ENCODE results near the gene RSRC1.
"Not testable (repeated sequence)": the region's sequence is repeated elsewhere in the genome, so short reads cannot be mapped to it uniquely, and the experiment has no call there.

The RSRC1 gene

GRCh38 chr3:158120330-158120729 is 10.4 kb downstream of the RSRC1 start:
- no peak overlapping the region for H3K9ac ChIP-seq (ENCODE audit: low read length)
- H3K27ac ChIP-seq (ENCODE audit: low read depth, low read length, poor library complexity, severe bottlenecking): no peak overlapping the region
- H3K4me3 ChIP-seq (ENCODE audit: low read depth, low read length, poor library complexity, severe bottlenecking): no peak overlapping the region
- H3K9me3 ChIP-seq (ENCODE audit: low read length): no peaks in the 10 kb centered on the region
- H3K9me2 ChIP-seq (ENCODE audit: low read depth, low read length): no peaks in the 10 kb centered on the region
- H3K4me1 ChIP-seq (ENCODE audit: insufficient read depth, low read length, severe bottlenecking): peaks cover 16% of the 10 kb centered on the region
- peaks cover 53% of the 10 kb centered on the region for H3K79me2 ChIP-seq (ENCODE audit: insufficient read depth, low read length)
- no peaks in the 10 kb centered on the region for H4K20me1 ChIP-seq (ENCODE audit: insufficient read depth, low read length)
- H3K27me3 ChIP-seq (ENCODE audit: insufficient read depth, low read length): no peaks in the 10 kb centered on the region
- H2AFZ ChIP-seq (ENCODE audit: low read length): no peak overlapping the region
- H3K36me3 ChIP-seq (ENCODE audit: insufficient read depth, low read length): peaks cover 27% of the 10 kb centered on the region
- H3F3A ChIP-seq (ENCODE audit: insufficient read depth, low read length): no peaks in the 10 kb centered on the region
- H3K4me2 ChIP-seq (ENCODE audit: low read length): no peak overlapping the region
- TF ChIP-seq CTCF (IDR thresholded peaks at IDR 0.05; ENCODE audit: low read length): no peak
- no peak for TF ChIP-seq EZH2 (IDR thresholded peaks at IDR 0.05; ENCODE audit: borderline replicate concordance, low read length)

DNA sequence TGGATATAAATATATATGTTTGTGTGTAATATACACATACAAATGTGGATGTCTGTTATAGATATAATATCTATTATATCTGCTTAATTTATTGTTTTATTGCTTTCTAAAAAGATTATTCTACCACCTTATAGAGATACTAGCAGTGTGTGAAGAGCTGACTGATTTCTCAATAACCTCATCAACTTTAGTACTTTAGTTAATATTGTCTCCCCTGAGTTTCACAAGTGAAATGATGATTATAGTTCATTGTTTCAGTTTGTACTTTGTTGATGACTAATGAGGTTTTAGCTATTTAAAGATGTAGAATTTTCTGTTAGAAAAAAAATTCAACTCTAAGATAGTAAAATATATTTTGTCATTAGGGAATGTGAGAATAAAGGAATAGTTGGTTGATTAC is 11.4 kb downstream of the RSRC1 start:
- Histone ChIP-seq H3K79me2 (ENCODE audit: insufficient read depth, low read length) (peaks cover 46% of the 10 kb centered on the region), H3F3A (ENCODE audit: insufficient read depth, low read length) (no peaks in the 10 kb centered on the region), H3K27ac (ENCODE audit: low read depth, low read length, poor library complexity, severe bottlenecking) (no peak overlapping the region), H3K9me2 (ENCODE audit: low read depth, low read length) (no peaks in the 10 kb centered on the region), H4K20me1 (ENCODE audit: insufficient read depth, low read length) (no peaks in the 10 kb centered on the region), H3K4me1 (ENCODE audit: insufficient read depth, low read length, severe bottlenecking) (peaks cover 16% of the 10 kb centered on the region), H3K9ac (ENCODE audit: low read length) (no peak overlapping the region), H3K27me3 (ENCODE audit: insufficient read depth, low read length) (no peaks in the 10 kb centered on the region), H2AFZ (ENCODE audit: low read length) (no peak overlapping the region), H3K9me3 (ENCODE audit: low read length) (no peaks in the 10 kb centered on the region), H3K36me3 (ENCODE audit: insufficient read depth, low read length) (peaks cover 37% of the 10 kb centered on the region), H3K4me2 (ENCODE audit: low read length) (no peak overlapping the region), H3K4me3 (ENCODE audit: low read depth, low read length, poor library complexity, severe bottlenecking) (no peak overlapping the region)
- TF ChIP-seq EZH2 (IDR thresholded peaks at IDR 0.05; ENCODE audit: borderline replicate concordance, low read length) (no peak), CTCF (IDR thresholded peaks at IDR 0.05; ENCODE audit: low read length) (no peak)

- Histone ChIP-seq H3K79me2 (ENCODE audit: insufficient read depth, low read length) (peaks cover 36% of the 10 kb centered on the region), H3K4me1 (ENCODE audit: insufficient read depth, low read length, severe bottlenecking) (peaks cover 15% of the 10 kb centered on the region), H3K36me3 (ENCODE audit: insufficient read depth, low read length) (peaks cover 51% of the 10 kb centered on the region)
- H3K9ac ChIP-seq (ENCODE audit: low read length); H3K9me3 ChIP-seq (ENCODE audit: low read length); H3K4me2 ChIP-seq (ENCODE audit: low read length); H3K4me3 ChIP-seq (ENCODE audit: low read depth, low read length, poor library complexity, severe bottlenecking); H3F3A ChIP-seq (ENCODE audit: insufficient read depth, low read length); H3K27ac ChIP-seq (ENCODE audit: low read depth, low read length, poor library complexity, severe bottlenecking); H3K9me2 ChIP-seq (ENCODE audit: low read depth, low read length); H4K20me1 ChIP-seq (ENCODE audit: insufficient read depth, low read length); H2AFZ ChIP-seq (ENCODE audit: low read length); H3K27me3 ChIP-seq (ENCODE audit: insufficient read depth, low read length): not testable (repeated sequence)
These were observed 12.8 kb downstream of the RSRC1 start for GRCh38 chr3:158122721-158123120.
